ENCODE results near the gene ARMC6.

GRCh38 chr19:19026299-19026971, 7.0 kb upstream of the ARMC6 start:
- TF ChIP-seq CTCF (conservative IDR thresholded peaks at IDR 0.05) (peak; percentile 71), ZFX (IDR thresholded peaks at IDR 0.05) (no peak)

All from C4-2B (cell line).